Fibroblast of lung (primary cell): ENCODE measurements around the gene SYP. TPM values are rescaled to one million over a fixed set of nuclear protein-coding genes. Genes with fewer than 3 reads are reported as not detected.

Source experiments
- DNase-seq, 2 donors: peaks; one replicate each; pipeline versions ENCODE4 v3.0.0 to v3.0.0-alpha.2; 2010; ENCODE audit warnings: low read depth in 2 of 2
- H2AFZ ChIP-seq: 2 replicates; pipeline ENCODE4 v1.5.1; 2012; ENCODE audit warnings: low read length, control low read depth, inconsistent platforms
- H3K27ac ChIP-seq: 2 replicates; pipeline ENCODE4 v1.5.1; 2011; ENCODE audit warnings: low read length, control low read depth; ENCODE audit not compliant: insufficient read depth
- H3K27me3 ChIP-seq: 2 replicates; pipeline ENCODE4 v1.5.1; 2011; ENCODE audit warnings: mild to moderate bottlenecking, low read length; ENCODE audit not compliant: control insufficient read depth, insufficient read depth
- H3K36me3 ChIP-seq: 2 replicates; pipeline ENCODE4 v1.5.1; 2011; ENCODE audit warnings: low read length; ENCODE audit not compliant: control insufficient read depth, insufficient read depth
- H3K4me1 ChIP-seq: 2 replicates; pipeline ENCODE4 v1.5.1; 2011; ENCODE audit warnings: low read length; ENCODE audit not compliant: control insufficient read depth, insufficient read depth; ENCODE audit errors: extremely low read depth
- H3K4me2 ChIP-seq: 2 replicates; pipeline ENCODE4 v1.5.1; 2011; ENCODE audit warnings: low read length, control low read depth; ENCODE audit not compliant: insufficient read depth; ENCODE audit errors: extremely low read depth
- H3K4me3 ChIP-seq, 4 experiments: fragments of 200-600 bp in 1 of 4; sonication (generic) in 1 of 4; replicated peaks in 1 of 4; 2 replicates each; pipeline ENCODE4 v1.5.1; 2011 to 2016; ENCODE audit warnings: low read length in 4 of 4, low read depth in 3 of 4, mild to moderate bottlenecking in 3 of 4, control low read depth in 2 of 4, inconsistent platforms in 1 of 4, mixed read lengths in 1 of 4; ENCODE audit not compliant: insufficient read depth in 1 of 4; ENCODE audit errors: control extremely low read depth in 1 of 4
- H3K79me2 ChIP-seq: 2 replicates; pipeline ENCODE4 v1.5.1; 2012; ENCODE audit warnings: mild to moderate bottlenecking, low read length, inconsistent platforms; ENCODE audit not compliant: control insufficient read depth, insufficient read depth
- H3K9ac ChIP-seq: 2 replicates; pipeline ENCODE4 v1.5.1; 2011; ENCODE audit warnings: mild to moderate bottlenecking, low read length, control low read depth; ENCODE audit not compliant: insufficient read depth
- H3K9me3 ChIP-seq: 2 replicates; pipeline ENCODE4 v1.5.1; 2012; ENCODE audit warnings: low read depth, low read length; ENCODE audit not compliant: control insufficient read depth, insufficient read depth
- H4K20me1 ChIP-seq: 2 replicates; pipeline ENCODE4 v1.5.1; 2011; ENCODE audit warnings: low read length; ENCODE audit not compliant: control insufficient read depth, insufficient read depth; ENCODE audit errors: extremely low read depth
- CTCF ChIP-seq, 2 donors: IDR thresholded peaks in 1 of 2; conservative IDR thresholded peaks in 1 of 2; 1 replicate in 1 of 2; 2 replicates in 1 of 2; pipeline ENCODE4 v1.5.1; 2011 to 2012; ENCODE audit warnings: low read length in 2 of 2, control low read depth in 1 of 2, inconsistent platforms in 1 of 2, low read depth in 1 of 2, mild to moderate bottlenecking in 1 of 2
- EZH2 ChIP-seq: IDR thresholded peaks from 2 replicates; pipeline ENCODE4 v1.5.1; 2012; ENCODE audit warnings: low read length, control low read depth, mild to moderate bottlenecking; ENCODE audit errors: missing control alignments
- polyA plus RNA-seq, 2 donors: library from polyadenylated mRNA; depleted of rRNA in 1 of 2; stranded (reverse) in 1 of 2; unstranded in 1 of 2; fragments of >200 nt; gene quantifications; 2 replicates each; pipeline ENCODE4 v1.2.1, GENCODE V29; 2011 to 2012; ENCODE audit warnings: missing spikeins in 1 of 2
- total RNA-seq: library from RNA; depleted of rRNA; stranded (reverse); fragments of >200 nt; gene quantifications from 2 replicates; pipeline ENCODE4 v1.2.1, GENCODE V29; 2014

Gene SYP
- total and polyA plus RNA-seq, 2 donors (not counting 1 experiment from before 2014, with no cell fraction given) = 0.08 to 0.17 TPM

DNA sequence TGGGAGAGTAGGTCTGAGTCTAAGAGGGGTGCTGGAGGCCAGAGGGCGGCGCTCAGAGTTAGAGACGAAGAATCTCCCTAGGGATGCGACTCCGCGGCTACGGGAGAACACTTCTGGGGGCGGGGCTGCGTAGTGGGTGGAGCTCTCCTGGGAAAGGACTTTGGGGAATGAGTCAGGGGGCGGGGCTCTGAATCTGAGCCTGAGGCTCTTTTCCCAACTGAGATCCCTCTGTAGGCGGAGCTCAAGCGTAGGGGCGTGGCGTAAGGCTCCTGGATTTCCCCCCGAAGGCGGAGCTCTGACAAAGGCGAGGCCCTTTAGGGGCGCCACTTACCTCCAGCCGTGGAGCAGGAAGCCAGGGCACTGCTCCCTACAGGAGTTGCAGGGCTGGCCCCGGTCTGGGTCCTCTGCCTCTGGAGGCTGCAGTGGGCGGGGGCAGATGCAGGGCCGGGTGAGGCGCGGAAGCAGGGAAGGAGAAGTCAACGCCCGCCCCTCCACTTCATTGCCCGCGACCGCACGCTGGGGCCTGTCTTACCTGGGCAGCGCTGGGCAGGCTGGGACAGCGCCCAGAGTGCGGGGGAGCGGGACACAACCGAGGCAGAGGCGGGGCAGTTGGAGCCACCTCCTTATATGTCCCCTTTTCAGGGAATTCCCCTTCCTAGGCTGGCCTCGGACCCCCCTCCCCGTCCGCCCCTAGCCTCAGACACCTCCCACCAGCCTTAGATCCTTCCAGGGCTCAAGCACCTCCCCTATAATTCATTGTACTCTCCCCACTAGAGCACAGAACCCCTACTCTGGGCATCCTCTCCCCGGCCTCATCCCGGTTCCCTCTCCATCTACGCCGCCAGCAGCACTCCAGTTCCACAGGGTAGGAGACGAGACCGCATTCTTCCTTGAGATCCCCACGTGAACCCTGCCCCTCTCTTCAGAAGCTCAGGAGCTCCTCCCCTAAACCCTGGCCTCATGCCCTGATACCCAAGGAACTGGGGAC lies 15.4 kb downstream of the SYP start:
- H3K27ac ChIP-seq = no peak overlapping the region
- H3K4me2 ChIP-seq = peak overlapping the region; percentile 68
- H2AFZ ChIP-seq = no peak overlapping the region
- peak overlapping the region; percentile 23 for H3K9ac ChIP-seq
- no peaks in the 10 kb centered on the region for H3K27me3 ChIP-seq
- DNase-seq = peak; percentile 78 to 89
- H3K4me1 ChIP-seq = peaks cover 2% of the 10 kb centered on the region
- TF ChIP-seq EZH2 (no peak), CTCF (conservative IDR thresholded peaks at IDR 0.05 in 1 of 2, IDR thresholded peaks at IDR 0.05 in 1 of 2; ENCODE audit: low read depth in 1 of 2, low read length in 2 of 2) (no peak)
- no peaks in the 10 kb centered on the region for H3K9me3 ChIP-seq
- no peaks in the 10 kb centered on the region for H3K36me3 ChIP-seq
- H3K4me3 ChIP-seq = peak overlapping the region in 3 of 4 experiments; percentile 12 to 64 (median 57)
- H3K79me2 ChIP-seq = no peaks in the 10 kb centered on the region
- no peaks in the 10 kb centered on the region for H4K20me1 ChIP-seq

- Histone ChIP-seq H2AFZ (no peak overlapping the region), H3K27ac (no peak overlapping the region), H3K27me3 (no peaks in the 10 kb centered on the region), H3K36me3 (no peaks in the 10 kb centered on the region), H4K20me1 (no peaks in the 10 kb centered on the region), H3K9ac (no peak overlapping the region), H3K4me3 (peak overlapping the region in 2 of 4 experiments; percentile 11 to 38), H3K9me3 (no peaks in the 10 kb centered on the region), H3K4me1 (peaks cover 2% of the 10 kb centered on the region), H3K4me2 (peak overlapping the region; percentile 68), H3K79me2 (no peaks in the 10 kb centered on the region)
- DNase-seq = no peak
- no peak for TF ChIP-seq CTCF (conservative IDR thresholded peaks at IDR 0.05 in 1 of 2, IDR thresholded peaks at IDR 0.05 in 1 of 2; ENCODE audit: low read depth in 1 of 2, low read length in 2 of 2)
- no peak for TF ChIP-seq EZH2
These were observed 16.2 kb downstream of the SYP start for GRCh38 chrX:49183701-49184281.

DNA sequence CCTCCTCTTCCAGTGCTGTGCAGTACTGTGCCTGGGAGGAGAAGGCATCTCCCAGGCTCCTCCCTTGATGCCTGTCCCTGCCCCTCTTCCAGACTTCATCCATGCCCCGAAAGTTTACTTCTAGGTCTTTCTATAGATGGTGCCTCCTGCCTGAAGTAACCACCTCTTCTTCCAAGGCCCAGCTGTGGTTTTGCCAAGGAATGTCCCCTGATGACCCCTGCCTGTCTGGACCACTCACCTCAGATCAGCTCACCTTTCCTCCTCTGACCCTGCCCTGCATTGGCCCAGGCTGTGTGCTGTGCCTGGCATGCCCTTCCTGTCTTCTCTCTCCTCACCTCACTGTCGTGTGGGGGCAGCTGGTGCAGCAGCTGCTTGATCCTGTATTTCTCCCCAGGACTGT lies 20.6 kb downstream of the SYP start:
- H3K9me3 ChIP-seq = no peaks in the 10 kb centered on the region
- no peak overlapping the region for H3K27ac ChIP-seq
- H3K79me2 ChIP-seq = no peaks in the 10 kb centered on the region
- no peaks in the 10 kb centered on the region for H4K20me1 ChIP-seq
- no peak overlapping the region for H3K9ac ChIP-seq
- peaks cover 2% of the 10 kb centered on the region for H3K36me3 ChIP-seq
- no peak overlapping the region for H2AFZ ChIP-seq
- no peak overlapping the region for H3K4me3 ChIP-seq
- H3K4me2 ChIP-seq = no peak overlapping the region
- TF ChIP-seq CTCF (conservative IDR thresholded peaks at IDR 0.05 in 1 of 2, IDR thresholded peaks at IDR 0.05 in 1 of 2; ENCODE audit: low read depth in 1 of 2, low read length in 2 of 2) = no peak
- TF ChIP-seq EZH2 = no peak
- peaks cover 2% of the 10 kb centered on the region for H3K4me1 ChIP-seq
- no peaks in the 10 kb centered on the region for H3K27me3 ChIP-seq
- DNase-seq = no peak
